GM19455 (cell line): ENCODE data around the gene IDI2.
"Not testable (repeated sequence)": the region's sequence is repeated elsewhere in the genome, so short reads cannot be mapped to it uniquely, and the experiment has no call there.

ENCODE experiments used
- ATAC-seq: cut with Tn5 transposase; IDR thresholded peaks from one replicate; pipeline ENCODE4 v1.9.1; 2021; ENCODE audit not compliant: unreplicated experiment

The IDI2 gene

DNA sequence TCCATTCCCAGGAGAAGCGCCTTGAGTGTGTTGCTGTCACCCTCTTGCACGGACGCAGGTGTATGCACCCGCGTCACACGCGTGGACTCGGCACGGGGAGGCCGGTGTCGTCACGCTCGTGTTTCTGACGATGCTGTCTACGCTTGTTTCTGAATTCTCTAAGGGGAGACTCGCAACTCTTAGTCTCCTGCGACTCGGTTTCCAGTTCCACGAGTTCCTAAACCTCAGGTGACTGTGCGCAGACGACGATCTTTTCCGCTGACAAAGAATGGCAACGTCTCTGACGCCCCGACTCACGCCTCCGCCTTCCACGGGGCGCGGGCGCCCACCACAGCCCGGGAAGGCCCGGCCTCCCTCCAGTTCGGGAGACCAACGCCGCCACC is 22.7 kb upstream of the IDI2 start:
- peak; percentile 19 for ATAC-seq

DNA sequence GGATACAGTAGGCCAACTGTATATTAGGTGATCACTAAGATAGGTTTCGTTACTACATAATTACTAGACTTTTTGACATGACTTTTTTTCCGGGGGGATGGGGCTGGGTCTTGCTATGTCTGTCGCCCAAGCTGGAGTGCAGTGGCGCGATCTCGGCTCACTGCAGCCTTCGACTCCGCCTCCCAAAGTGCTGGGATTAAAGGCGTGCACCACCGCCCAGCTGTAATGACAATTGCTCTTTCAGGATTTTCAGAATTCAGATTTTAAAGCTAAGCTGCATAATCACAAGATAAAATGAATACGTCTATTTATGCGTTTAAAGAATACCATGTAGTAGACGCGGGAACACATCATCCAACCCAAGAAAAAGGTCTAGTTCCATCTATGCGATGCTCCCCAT is 22.3 kb upstream of the IDI2 start:
- no peak for ATAC-seq

DNA sequence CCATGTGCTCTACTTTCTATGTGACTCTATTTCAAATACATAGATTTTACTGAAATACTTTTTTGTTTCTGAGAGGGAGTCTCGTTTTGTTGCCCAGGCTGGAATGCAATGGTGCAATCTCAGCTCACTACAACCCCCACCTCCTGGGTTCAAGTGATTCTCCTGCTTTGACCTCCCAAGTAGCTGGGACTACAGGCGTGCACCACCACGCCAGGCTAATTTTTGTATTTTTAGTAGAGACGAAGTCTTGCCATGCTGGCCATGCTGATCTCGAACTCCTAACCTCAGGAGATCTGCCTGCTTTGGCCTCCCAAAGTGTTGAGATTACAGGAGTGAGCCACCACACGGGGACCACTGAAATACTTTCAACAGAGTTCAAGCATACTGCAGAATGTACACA is 19.8 kb upstream of the IDI2 start:
- ATAC-seq = no peak

DNA sequence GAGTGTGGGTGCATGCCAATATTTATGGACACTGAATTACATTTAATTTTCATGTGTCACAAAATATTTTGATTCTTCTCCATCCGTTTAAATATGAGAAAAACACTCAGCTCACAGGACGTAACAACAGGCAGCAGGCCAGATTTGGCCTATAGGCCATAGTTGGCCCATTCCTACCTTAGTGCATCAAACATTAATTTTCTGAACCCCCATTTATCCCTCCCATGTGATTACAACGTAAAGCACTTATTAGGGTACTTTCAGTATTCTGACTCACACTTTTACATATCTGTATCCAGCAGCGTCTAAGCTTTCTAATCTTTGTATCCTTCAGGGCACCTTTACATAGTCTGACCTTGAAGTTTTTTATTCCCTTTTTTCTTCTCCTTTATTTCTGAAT is 19.3 kb upstream of the IDI2 start:
- no peak for ATAC-seq

DNA sequence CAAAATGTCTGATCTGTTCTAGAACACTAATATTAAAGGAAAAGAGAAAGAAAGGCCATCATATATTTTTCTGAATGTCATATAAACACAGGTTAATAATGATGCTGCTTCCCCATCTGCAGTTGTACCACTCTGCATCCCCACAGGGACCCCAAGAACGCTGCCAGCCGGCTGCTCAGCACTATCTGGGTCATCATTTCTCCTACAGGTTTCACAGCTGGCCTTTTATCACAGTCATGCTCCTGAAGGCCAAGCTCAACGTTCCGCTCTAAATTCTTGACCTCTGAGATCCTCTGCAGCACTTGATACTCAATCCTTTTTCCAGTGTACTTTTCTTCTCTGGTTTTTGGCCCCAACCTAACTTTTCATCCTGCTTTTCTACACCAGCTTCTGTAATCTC is 18.5 kb upstream of the IDI2 start:
- ATAC-seq = no peak

DNA sequence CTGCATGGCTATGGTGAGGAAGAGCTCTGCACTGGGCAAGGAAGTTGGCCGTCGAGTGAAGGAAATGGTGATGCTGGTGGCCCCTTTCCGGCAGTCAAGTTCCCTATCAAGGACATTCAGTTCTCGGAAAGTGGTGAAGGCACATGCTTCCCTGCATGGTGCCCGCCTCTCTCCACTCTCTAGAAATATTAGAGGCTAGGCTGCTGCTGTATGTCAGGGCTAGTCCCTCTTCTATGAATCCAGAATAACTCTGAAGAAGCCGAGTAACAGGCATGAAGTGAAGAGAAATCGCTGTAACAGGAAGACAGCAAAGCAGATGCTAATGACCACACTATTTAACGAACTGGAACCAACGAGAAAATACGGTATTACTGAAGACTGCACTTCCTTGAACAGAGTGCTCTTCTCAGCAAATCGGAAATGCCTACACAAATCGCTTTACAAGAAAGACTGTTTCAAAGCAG is 17.9 kb upstream of the IDI2 start:
- ATAC-seq = peak; percentile 45

DNA sequence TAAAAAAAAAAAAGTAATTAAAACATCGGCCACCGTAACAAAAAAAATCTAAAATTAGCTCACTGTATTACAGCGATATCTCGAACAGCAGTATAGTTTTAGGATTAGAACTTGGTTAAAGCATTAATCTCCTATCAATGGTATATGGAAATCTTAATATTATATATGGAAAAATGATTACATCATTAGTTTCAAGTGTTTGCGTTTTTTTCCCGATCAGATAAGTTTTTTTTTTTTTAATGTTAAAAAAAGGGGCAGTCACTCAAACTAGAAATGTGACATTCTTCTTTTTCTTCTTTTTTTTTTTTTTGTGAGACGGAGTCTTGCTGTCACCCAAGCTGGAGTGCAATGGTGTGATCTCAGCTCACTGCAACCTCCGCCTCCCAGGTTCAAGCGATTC is 15.9 kb upstream of the IDI2 start:
- ATAC-seq = no peak

DNA sequence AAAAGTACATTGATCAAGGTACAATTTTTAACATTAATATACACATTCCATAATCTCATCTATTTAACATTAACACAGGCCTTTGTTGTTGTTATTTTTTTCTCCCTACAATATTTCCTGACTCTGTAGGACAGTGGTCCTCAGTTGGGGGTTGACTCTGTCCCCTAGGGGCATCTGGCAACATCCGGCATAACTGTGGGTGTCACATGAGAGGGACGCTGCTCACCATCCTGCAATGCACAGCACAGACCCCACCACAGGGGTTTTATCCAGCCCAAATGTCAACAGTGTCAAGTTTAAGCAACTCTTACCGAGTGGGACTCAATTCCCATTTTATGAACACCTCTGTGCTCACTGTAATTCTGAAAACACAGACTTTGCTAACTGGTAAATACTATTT is 14.5 kb upstream of the IDI2 start:
- no peak for ATAC-seq

DNA sequence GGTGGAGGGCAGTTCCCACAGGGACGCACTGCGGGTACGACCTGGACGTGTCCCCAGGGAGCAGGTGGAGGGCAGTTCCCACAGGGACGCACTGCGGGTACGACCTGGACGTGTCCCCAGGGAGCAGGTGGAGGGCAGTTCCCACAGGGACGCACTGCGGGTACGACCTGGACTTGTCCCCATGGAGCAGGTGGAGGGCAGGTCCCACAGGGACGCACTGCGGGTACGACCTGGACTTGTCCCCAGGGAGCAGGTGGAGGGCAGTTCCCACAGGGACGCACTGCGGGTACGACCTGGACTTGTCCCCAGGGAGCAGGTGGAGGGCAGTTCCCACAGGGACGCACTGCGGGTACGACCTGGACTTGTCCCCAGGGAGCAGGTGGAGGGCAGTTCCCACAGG is 13.1 kb upstream of the IDI2 start:
- ATAC-seq = not testable (repeated sequence)

DNA sequence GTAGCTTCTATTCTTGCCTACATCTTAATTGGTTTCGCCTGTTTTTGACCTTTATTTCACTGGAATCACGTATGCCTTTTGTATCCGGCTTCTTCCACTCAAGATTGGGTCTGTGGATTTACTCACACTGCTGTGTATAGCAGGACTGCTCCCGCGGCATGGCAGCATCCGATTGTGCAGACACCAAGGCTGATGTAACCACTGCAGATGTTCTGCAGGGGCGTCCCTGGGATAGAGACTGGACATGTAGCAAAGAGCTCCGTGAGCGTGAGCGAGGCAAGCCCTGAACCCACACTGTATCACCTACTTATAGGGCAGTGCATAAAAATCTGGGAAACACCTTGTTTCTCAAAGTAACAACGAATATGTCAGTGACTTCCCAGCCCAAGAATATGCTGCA is 11.4 kb upstream of the IDI2 start:
- no peak for ATAC-seq

DNA sequence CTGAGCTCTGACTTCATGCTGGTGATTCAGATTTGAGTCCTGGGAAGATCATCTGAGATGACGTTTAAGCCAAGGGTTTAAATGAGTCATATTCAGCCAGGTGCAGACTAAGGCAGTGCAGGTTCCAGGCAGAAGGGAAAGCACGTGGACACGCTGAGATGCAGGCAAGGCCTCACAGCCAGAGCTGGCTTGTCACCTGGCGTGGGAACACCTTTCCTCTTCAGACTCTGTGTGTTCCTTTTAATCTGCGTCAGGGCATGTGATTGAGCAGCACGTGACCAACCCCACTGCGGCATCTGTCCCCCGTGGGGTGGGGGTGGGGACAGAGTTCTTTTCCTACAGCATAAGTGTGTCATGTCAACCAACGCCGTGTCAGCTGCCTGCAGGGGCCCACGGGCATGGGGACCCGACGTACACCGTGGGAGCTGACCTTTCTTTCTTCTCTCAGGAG is 10.7 kb upstream of the IDI2 start:
- peak; percentile 86 for ATAC-seq

DNA sequence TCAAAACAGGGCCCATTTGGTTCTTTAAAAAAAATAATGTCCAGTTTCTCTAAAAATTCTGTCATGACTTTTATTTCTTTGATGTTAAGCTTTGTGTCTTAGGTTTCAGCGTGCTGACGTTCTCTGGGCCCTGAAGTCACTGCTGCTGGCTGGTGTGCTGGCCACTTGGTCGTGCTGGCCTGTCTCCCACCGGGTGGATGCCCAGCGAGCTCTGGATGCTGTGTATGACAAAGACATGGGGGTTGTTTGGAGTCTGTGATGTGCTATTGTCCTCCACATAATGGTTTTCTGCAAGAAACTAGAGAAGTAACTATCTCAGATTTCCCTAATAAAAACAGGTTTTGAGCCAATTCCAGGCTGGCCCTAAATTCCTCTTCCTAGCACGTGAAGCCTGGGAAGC is 9.5 kb upstream of the IDI2 start:
- ATAC-seq = no peak

DNA sequence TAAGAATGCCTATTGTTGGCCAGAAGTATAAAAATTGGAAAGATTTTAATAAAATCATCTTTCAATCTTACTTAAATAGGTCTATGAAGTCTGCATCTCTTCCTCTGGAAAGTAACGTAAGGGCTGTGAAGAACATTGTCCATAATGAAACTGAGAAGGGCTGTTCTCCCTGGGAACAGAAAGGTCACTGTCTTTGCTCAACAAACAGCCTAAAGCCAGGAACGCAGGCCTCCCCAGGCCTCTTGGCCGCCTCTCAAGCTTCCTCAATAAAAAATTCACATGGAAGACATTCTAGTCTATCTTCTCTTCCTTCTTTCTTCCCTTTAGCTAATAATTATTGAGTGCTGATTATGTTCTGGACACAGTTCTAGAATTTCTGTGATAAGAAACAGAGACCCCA is 9.1 kb upstream of the IDI2 start:
- ATAC-seq = no peak

DNA sequence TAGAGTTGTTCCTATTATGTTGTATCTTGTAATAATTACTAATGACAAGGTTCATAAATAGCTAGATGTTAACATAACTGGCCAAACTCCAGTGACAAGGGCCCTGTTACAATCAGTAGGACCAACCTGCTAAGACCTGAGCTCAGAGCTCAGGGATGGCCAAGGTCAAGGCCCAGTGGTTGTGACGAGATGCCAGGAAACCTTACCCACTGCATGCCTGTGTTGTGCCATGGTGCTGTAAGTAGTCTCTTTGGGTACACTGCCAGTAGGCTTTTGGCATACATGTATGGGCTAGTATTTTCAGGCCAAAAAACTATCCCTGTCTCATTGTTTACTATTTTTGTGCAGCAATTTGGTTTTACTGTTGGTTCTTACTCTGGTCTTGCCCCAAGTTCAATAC is 7.9 kb upstream of the IDI2 start:
- no peak for ATAC-seq

DNA sequence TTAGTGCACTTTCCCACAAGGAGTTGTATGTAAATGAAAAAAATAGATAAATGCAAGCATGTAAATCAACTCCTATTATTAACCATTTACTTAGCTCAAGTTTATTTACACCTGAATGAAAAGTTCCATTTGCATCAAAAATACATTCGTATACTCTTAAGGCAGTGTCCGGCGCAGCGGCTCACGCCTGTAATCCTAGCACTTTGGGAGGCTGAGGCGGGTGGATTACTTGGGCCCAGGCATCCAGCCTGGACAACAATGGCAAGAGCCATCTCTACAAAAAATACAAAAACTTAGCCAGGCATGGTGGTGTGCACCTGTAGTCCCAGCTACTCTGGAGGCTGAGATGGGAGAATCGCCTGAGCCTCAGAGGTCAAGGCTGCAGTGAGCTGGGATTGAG is 4.2 kb upstream of the IDI2 start:
- no peak for ATAC-seq

DNA sequence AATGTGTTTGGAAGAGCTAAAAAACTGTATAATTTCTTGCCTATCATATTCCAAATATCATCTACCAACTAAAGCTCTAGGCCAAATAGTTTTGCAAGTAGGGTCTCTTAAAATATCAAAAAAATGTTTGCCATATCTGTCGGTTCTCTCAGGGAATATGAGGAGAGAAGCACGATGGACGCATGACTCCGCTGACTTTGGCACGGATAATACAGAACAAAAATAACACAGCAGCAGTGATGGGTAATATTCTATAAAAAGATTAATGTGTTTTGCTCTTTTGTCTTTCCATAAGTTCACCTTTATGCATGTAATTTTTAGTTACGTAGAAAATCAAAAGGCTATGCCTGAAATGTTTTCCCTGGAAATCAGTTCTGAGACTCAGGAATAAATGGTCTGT is 919 bp upstream of the IDI2 start:
- no peak for ATAC-seq

DNA sequence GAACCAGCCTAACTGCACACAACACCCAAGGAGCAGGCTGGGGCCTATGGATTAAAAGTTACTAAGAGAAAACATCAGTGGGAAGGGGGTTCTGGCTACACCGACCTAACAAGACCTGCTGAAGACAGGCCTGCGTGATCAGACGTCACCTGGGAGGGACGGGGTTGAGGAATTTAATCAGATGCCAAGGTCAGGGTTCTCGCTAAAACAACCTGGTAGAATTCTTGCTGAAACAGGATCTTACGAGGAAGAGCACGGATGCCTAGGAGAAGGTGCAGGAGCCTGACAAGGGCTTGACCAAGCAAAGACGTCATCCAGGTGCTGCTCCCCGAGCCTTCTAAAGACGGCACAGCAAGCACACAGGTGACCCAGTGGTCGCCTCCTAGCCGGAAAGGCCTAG is 1.6 kb downstream of the IDI2 start:
- no peak for ATAC-seq

DNA sequence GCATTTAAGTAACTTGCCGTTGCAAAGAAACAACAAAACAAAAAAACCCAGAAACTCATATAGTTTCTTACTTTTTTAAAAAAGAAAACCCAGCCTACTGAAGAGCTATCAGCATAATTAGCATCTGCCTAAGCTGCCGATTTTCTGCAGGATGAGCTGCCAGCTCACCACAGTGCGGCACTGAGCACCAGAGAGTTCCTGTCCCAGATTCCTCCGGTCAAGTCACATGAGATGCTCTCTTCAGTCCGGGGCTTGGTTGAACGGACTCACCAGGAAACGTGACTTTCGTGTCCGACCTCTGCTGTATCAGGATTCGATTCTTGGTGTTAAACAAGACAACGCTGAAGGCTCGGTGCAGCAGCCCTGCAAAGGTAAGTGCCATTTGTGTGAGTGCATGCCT is 3.2 kb downstream of the IDI2 start:
- no peak for ATAC-seq

DNA sequence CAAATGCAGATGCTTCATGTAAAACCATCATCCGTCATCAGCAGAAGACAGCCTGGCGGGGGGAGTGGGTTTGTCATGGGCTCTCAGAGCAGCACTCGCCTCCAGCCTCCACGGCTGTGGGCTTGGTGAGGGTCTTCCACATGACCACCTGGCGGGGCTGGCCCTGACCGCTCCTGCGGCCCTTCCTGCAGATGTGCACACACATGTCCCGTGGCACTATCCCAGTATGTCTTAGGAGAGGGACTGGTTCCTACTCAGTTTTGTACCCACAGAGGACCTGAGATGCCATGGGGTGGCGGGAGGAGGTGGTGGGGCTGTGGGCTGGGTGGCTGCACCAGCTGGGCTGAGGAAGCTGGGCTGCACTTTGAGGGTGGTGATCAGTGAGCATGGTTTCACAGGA is 4.7 kb downstream of the IDI2 start:
- ATAC-seq = no peak

DNA sequence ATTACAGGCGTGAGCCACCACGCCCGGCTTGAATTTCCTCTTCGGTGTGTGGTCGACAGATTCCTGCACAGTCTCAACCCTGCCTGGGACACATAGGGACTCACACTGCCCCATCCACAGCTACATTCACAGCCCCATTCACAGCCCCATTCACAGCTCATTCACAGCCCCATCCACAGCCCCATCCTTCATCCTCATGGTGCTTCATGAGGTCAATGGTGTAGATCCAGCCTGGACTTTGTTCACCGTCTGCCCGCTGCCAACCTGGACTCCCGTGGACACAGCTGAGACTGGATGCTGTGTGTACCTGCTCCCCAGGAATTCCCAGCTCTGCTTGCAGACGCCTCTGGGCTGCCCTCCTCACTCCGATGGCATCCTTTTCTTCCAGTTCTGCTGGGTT is 5.2 kb downstream of the IDI2 start:
- no peak for ATAC-seq

DNA sequence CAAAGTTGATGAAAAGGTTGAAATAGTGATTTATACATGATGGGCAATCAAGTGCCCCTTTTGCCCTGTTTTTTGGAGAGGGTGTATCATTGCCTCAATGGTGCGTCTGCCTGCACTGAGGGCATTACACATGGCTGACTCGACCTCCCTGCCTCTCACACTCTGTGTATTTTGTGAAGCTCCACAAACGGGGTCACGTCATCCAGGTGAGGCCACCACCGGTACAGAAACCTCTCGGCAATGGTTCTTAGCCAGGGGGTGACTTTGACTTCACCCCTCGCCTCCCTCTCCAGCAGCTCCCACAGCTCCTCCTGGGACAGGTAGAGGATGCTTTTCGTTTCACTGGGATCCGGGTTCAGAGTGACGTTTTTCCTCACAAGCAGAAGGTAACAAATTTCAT is 6.3 kb downstream of the IDI2 start:
- no peak for ATAC-seq

DNA sequence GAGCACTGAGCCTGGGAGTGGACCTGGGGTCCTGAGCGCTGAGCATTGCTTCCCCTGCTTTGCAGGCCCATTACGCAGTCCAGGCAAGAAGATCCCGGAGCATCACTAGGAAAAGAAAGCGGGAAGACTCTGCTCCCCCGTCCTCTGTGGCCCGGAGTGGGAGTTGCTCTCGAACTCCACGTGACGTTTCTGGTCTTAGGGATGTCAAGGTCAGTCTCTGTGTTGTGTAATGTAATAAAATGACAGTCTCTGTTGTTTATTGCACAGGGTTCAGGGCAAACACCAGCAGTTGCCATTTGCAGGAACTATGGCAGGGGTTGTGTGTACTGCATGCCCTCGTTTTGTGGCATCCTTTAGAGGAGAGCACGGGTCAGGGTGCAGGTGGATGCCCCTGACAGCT is 10.0 kb downstream of the IDI2 start:
- no peak for ATAC-seq

DNA sequence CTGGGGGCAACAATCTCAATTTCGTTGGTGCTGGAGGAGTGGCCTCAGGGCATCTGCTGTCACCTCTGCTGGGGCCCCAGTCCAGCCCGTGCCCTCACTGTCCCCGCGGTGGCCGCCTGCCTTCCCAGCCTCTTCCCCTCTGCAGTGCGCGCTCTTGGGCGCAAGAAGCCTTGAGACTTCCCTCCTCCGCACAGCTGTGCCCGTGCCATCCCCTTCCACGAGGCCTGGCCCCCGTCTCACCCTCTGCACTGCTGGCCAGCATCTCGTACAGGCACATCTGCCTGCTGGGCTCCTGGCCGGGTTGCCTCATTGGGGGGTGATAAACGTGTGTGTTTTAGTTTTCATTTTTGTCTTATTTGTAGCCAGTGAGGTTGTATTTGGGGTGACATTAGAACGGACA is 14.0 kb downstream of the IDI2 start:
- ATAC-seq = no peak

DNA sequence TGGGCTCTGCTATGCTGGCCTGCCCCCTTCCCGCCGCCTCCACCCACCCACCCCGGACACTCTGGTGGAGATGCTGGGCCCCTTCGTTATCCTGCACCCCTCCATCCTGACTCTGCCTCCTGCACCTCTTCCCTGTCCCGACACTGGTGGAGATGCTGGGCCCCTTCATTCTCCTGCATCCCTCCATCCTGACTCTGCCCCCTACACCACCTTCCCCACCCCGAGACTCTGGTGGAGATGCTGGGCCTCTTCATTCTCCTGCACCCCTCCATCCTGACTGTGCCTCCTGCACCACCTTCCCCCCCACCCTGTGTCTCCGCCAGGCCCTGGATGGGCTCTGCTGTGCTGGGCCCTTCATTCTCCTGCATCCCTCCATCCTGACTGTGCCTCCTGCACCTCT is 15.0 kb downstream of the IDI2 start:
- ATAC-seq = no peak
